Ovary (tissue), 3 donors: ENCODE data around the gene RPRD2.

Source experiments
- CTCF ChIP-seq, 3 donors: fragments of 450-650 bp in 2 of 3; fragments of 200-600 bp in 1 of 3; IDR thresholded peaks; one replicate each; pipeline versions ENCODE4 v1.5.1 to v1.8.0; 2016 to 2022; ENCODE audit warnings: antibody characterized with exemption in 3 of 3, mild to moderate bottlenecking in 1 of 3
- EP300 ChIP-seq: sonication (generic); formaldehyde crosslinking; IDR thresholded peaks from one replicate; pipeline ENCODE4 v1.6.1; 2017; ENCODE audit warnings: antibody characterized with exemption
- donor health status: DM: no; HTN: no; CAD: no.

GRCh38 chr1:150397392-150398032 is 33.6 kb downstream of the RPRD2 start:
- TF ChIP-seq EP300 (no peak), CTCF (IDR thresholded peaks at IDR 0.05) (no peak)
